ENCODE results near the gene EPB41L2.
"Not testable (repeated sequence)": the region's sequence is repeated elsewhere in the genome, so short reads cannot be mapped to it uniquely, and the experiment has no call there.

The EPB41L2 gene

DNA sequence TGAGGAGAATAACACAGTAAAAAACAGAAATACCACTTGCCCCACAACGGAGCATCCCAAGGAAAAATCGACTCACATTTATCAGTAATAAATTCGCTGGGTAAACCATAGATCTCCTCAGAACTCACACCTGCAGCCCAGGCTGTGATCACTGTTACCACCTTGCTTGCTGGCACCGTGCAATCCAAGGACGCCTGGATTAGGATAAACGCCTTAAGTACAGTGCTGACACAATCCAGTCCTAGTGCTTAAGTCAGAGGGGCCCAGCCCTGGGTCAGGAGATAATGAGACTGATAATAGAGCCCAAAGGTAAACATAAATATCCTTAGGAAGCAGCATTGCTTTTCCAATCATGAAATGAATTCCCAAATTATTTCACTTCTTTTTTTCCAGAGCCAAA lies 62.5 kb downstream of the EPB41L2 start:
- H3K36me3 ChIP-seq (ENCODE audit: control insufficient read depth, insufficient read depth, low read length) = no peaks in the 10 kb centered on the region
- peaks cover 20% of the 10 kb centered on the region for H3K4me1 ChIP-seq (ENCODE audit: control insufficient read depth, insufficient read depth, low read length)
- no peaks in the 10 kb centered on the region for H3K9me3 ChIP-seq (ENCODE audit: control insufficient read depth, insufficient read depth, low read length)
- no peak overlapping the region for H3K4me3 ChIP-seq (ENCODE audit: low read depth, low read length)
- H3K9ac ChIP-seq (ENCODE audit: low read depth, low read length) = no peak overlapping the region
- no peaks in the 10 kb centered on the region for H3K27me3 ChIP-seq (ENCODE audit: control insufficient read depth, insufficient read depth, low read length)

DNA sequence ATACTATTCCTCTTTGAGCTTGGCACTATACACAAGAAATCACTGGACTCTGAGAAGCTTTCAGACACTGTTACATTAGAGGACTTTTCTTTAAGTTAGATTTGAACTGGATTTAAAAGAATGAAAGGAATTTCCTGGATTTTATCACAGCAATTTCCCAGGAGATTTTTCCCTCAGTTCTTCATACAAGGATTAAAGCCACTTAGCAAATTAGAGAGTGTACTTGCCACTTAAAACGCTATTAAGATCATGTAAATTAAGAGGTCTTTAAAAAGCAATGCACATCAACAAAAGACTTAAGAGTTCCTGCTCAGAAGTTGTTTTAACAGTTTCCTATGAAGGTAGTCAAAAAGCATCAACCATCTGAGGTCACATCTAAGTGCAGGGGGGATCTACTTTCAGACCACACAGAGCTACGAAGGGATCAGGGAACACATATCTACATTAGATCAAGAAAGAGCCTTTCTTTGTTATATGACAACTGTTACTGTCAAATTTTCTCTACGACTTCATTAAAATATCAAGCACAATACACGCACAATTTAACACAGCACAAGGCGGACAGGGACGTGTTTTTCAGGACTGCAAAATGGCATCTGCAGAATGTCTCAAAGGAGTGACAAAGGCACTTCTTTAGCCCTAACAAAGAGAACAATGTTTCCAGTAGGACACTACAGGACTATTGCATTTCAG lies 65.8 kb downstream of the EPB41L2 start:
- H3K9ac ChIP-seq (ENCODE audit: low read depth, low read length) = no peak overlapping the region
- H3K27me3 ChIP-seq (ENCODE audit: control insufficient read depth, insufficient read depth, low read length) = no peaks in the 10 kb centered on the region
- no peaks in the 10 kb centered on the region for H3K36me3 ChIP-seq (ENCODE audit: control insufficient read depth, insufficient read depth, low read length)
- H3K9me3 ChIP-seq (ENCODE audit: control insufficient read depth, insufficient read depth, low read length) = no peaks in the 10 kb centered on the region
- no peak overlapping the region for H3K4me3 ChIP-seq (ENCODE audit: low read depth, low read length)
- peaks cover 17% of the 10 kb centered on the region for H3K4me1 ChIP-seq (ENCODE audit: control insufficient read depth, insufficient read depth, low read length)

DNA sequence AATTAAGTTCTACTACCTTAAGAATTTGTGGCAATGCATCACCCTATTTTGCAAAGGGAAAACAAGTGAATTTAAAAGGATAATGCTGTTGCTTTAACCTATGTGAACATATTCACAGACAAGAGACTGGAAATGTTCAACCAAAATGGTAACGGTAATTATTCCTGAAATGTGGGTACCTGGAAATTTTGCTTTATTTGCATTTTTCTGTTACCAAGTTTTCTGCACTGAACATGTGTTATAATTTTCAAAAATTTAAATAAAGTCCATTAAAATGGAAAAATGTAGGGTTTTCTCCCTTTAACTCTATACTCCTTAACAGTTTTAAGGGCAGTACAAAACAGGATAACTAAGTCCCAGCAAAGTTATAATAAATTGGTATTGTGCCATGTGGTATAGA lies 66.4 kb downstream of the EPB41L2 start:
- H3K36me3 ChIP-seq (ENCODE audit: control insufficient read depth, insufficient read depth, low read length) = no peaks in the 10 kb centered on the region
- H3K4me1 ChIP-seq (ENCODE audit: control insufficient read depth, insufficient read depth, low read length) = peaks cover 15% of the 10 kb centered on the region
- H3K9ac ChIP-seq (ENCODE audit: low read depth, low read length) = no peak overlapping the region
- no peaks in the 10 kb centered on the region for H3K9me3 ChIP-seq (ENCODE audit: control insufficient read depth, insufficient read depth, low read length)
- H3K4me3 ChIP-seq (ENCODE audit: low read depth, low read length) = no peak overlapping the region
- no peaks in the 10 kb centered on the region for H3K27me3 ChIP-seq (ENCODE audit: control insufficient read depth, insufficient read depth, low read length)

DNA sequence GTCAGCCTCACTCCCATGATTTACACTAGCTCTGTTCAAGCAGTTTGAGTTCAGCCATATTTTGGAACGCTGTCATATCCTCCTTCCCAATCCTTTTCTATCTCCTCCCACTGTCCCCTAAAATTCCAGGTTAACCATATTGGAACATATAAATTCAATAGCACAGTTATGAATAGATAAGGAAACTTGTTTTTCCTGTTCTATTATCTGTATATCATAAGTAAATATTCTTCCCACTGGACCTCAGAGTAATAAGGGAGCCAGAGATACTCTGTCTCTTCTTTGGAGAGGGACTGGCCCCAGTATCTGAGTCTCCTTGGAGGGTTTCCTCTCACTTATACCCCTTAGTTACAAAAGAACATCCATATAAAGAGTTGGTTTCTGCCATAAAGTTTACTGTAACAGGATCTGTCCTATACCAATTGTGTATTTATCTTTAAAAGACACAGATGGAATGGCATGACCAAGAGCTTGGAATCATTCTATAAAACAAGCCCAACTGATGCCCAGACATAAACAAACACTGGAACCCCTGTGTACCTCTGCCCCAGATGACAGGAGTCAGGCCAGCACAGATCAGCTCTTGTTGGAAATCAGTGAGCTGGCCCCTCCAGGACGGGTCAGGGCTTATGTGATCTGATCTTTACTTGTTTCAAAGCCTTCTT lies 67.1 kb downstream of the EPB41L2 start:
- Histone ChIP-seq H3K27me3 (ENCODE audit: control insufficient read depth, insufficient read depth, low read length) (no peaks in the 10 kb centered on the region), H3K4me3 (ENCODE audit: low read depth, low read length) (no peak overlapping the region), H3K9me3 (ENCODE audit: control insufficient read depth, insufficient read depth, low read length) (no peaks in the 10 kb centered on the region), H3K9ac (ENCODE audit: low read depth, low read length) (no peak overlapping the region), H3K36me3 (ENCODE audit: control insufficient read depth, insufficient read depth, low read length) (no peaks in the 10 kb centered on the region), H3K4me1 (ENCODE audit: control insufficient read depth, insufficient read depth, low read length) (peaks cover 15% of the 10 kb centered on the region)

DNA sequence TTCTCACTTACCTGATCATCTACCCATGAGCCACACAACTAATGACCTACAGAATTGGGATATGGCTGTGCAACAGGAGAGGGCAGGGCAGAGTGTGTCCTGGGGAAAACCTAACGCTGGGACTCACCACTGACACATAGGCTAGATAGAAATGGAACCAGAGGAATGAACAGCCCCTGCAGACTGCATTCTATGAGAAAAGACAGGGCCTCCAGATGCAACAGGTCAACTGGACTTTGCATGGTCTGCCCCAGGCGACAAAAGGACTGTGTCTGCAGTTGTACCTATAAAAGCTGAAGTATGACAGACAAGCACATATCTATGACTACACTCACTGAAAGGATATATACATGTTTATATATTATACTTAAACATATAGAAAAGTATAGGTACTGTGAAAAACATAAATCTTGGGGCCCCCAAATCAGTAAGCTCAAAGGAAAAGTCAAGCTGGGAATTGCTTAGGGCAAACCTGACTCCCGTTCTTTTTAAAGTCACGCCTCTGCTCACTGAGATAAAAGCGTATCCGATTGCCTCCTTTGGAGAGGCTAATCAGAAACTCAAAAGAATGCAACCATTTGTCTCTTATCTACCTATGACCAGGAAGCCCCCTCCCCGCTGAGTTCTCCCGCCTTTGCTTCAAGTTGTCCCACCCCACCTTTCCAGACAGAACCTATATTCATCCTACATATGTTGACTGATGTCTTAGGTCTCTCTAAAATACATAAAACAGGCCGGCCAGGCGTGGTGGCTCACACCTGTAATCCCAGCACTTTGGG lies 68.5 kb downstream of the EPB41L2 start:
- H3K9ac ChIP-seq (ENCODE audit: low read depth, low read length) = no peak overlapping the region
- no peaks in the 10 kb centered on the region for H3K9me3 ChIP-seq (ENCODE audit: control insufficient read depth, insufficient read depth, low read length)
- no peaks in the 10 kb centered on the region for H3K27me3 ChIP-seq (ENCODE audit: control insufficient read depth, insufficient read depth, low read length)
- H3K4me3 ChIP-seq (ENCODE audit: low read depth, low read length) = no peak overlapping the region
- no peaks in the 10 kb centered on the region for H3K36me3 ChIP-seq (ENCODE audit: control insufficient read depth, insufficient read depth, low read length)
- H3K4me1 ChIP-seq (ENCODE audit: control insufficient read depth, insufficient read depth, low read length) = peaks cover 15% of the 10 kb centered on the region

DNA sequence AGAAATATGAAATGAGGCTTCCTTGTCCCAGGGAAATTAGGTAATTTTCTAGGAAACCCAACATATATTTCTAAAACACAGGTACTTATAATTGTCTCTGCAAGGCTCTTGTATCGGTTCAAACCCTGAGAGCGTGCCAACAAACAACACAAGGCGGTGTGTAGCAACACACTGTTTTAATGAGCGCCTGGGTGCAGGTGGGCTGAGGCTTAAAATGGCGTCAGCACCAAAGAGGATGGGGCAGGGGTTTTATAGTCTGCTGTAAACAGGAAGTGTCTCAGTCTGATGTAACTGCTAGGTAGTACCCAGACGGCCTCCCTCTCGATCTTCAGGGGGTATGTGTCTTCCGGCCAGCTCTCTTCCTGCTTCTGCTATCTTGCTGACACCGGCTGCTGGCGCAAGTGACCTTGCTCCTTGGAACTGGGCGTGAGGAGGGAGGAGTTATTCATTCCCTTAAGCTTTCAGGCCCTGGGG lies 69.7 kb downstream of the EPB41L2 start:
- H3K27me3 ChIP-seq (ENCODE audit: control insufficient read depth, insufficient read depth, low read length) = no peaks in the 10 kb centered on the region
- no peak overlapping the region for H3K4me3 ChIP-seq (ENCODE audit: low read depth, low read length)
- H3K9ac ChIP-seq (ENCODE audit: low read depth, low read length) = no peak overlapping the region
- H3K36me3 ChIP-seq (ENCODE audit: control insufficient read depth, insufficient read depth, low read length) = no peaks in the 10 kb centered on the region
- peaks cover 15% of the 10 kb centered on the region for H3K4me1 ChIP-seq (ENCODE audit: control insufficient read depth, insufficient read depth, low read length)
- H3K9me3 ChIP-seq (ENCODE audit: control insufficient read depth, insufficient read depth, low read length) = no peaks in the 10 kb centered on the region

DNA sequence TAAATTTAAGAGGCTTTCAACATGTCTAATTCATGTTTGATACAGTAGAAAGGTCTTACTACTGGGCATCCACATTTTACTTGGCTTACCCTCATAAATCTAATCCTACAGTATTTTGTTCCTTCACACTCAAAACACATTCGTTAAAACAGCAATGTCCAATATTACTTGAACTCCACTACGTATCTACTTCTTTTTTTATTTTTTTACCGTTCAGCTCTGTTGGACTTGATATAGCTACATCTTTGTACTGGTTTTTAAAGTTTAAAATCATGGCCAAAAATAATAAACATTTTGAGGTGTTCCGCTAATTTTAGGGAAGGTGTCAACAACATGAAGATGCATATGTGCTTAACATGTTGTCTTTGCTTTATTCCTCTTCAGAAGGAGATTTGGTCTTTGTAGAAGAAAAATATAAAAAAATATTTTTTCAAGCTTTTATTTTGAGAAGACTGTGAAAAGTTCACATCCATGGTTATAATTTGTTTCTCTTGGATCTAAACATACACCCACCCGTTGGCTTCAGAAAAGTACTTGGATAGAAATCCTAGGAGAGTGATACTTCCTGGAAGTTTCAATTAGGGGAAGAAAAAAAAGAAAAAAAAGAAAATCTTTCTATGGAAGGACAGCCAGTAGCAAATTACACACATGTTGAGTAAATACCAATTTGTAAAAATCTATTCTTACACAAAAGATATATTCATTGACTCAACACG lies 71.5 kb downstream of the EPB41L2 start:
- H3K4me3 ChIP-seq (ENCODE audit: low read depth, low read length) = no peak overlapping the region
- no peaks in the 10 kb centered on the region for H3K27me3 ChIP-seq (ENCODE audit: control insufficient read depth, insufficient read depth, low read length)
- no peak overlapping the region for H3K9ac ChIP-seq (ENCODE audit: low read depth, low read length)
- H3K9me3 ChIP-seq (ENCODE audit: control insufficient read depth, insufficient read depth, low read length) = no peaks in the 10 kb centered on the region
- peaks cover 6% of the 10 kb centered on the region for H3K4me1 ChIP-seq (ENCODE audit: control insufficient read depth, insufficient read depth, low read length)
- no peaks in the 10 kb centered on the region for H3K36me3 ChIP-seq (ENCODE audit: control insufficient read depth, insufficient read depth, low read length)

DNA sequence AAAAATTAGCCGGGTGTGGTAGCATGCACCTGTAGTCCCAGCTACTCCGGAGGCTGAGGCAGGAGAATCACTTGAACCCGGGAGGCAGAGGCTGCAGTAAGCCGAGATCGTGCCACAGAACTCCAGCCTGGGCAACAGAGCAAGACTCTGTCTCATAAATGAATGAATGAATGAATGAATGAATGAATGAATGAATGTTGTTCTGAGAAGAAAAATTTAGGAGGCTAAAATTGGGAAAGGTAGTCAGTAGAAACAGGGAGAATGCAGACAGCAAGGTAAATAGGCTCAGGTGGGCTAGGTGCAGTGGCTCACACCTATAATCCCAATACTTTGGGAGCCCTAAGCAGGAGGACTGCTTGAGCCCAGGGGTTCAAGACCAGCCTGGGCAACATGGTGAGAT lies 75.5 kb downstream of the EPB41L2 start:
- H3K4me1 ChIP-seq (ENCODE audit: control insufficient read depth, insufficient read depth, low read length); H3K9me3 ChIP-seq (ENCODE audit: control insufficient read depth, insufficient read depth, low read length); H3K4me3 ChIP-seq (ENCODE audit: low read depth, low read length); H3K9ac ChIP-seq (ENCODE audit: low read depth, low read length); H3K36me3 ChIP-seq (ENCODE audit: control insufficient read depth, insufficient read depth, low read length); H3K27me3 ChIP-seq (ENCODE audit: control insufficient read depth, insufficient read depth, low read length): not testable (repeated sequence)

DNA sequence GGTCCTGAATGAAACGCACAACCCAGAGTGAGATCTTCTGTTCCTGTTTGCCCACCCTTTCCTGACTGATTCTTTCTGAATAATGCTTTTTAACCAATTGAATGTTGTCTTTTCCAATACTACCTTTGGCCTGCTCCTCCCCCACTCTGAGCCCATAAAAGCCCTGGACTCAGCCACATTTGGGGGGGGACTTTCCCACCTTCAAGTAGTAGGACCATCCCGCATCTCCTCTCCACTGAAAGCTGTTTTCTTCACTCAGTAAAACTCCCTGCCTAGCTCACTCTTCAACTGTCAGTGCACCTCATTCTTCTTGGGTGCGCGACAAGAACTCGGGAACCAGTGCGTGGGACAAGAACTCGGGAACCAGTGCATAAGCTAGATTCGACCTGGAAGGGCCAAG lies 77.9 kb downstream of the EPB41L2 start:
- Histone ChIP-seq H3K4me3 (ENCODE audit: low read depth, low read length) (no peak overlapping the region), H3K9me3 (ENCODE audit: control insufficient read depth, insufficient read depth, low read length) (no peaks in the 10 kb centered on the region)

DNA sequence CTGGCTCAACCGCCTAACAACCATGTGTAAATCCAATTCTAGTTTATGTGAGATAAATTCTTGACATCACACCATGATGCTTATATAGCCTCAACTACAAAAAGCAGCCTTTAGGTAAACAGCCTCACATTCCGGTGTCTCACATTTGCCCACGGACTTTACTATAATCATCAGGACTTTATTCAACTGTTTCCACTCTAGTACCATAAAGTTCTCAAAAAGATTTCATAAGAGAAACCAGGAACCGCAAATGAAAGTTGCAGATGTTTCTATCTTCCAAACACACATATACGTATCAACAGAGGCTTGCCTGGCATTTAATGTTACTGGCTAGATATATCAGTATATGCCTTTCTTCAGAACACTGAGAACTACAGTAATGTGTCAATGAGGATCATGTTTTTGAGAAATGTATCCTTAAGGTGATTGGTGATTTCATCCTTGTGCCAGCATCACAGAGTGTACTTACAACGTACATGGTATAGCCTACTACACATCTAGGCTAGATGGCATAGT lies 80.0 kb downstream of the EPB41L2 start:
- Histone ChIP-seq H3K27me3 (ENCODE audit: control insufficient read depth, insufficient read depth, low read length) (no peaks in the 10 kb centered on the region), H3K36me3 (ENCODE audit: control insufficient read depth, insufficient read depth, low read length) (no peaks in the 10 kb centered on the region), H3K4me1 (ENCODE audit: control insufficient read depth, insufficient read depth, low read length) (peaks cover 3% of the 10 kb centered on the region), H3K4me3 (ENCODE audit: low read depth, low read length) (no peak overlapping the region), H3K9me3 (ENCODE audit: control insufficient read depth, insufficient read depth, low read length) (no peaks in the 10 kb centered on the region), H3K9ac (ENCODE audit: low read depth, low read length) (no peak overlapping the region)

More for the DNA sequence above, 77.9 kb downstream of the EPB41L2 start:
- no peaks in the 10 kb centered on the region for H3K36me3 ChIP-seq (ENCODE audit: control insufficient read depth, insufficient read depth, low read length)
- H3K9ac ChIP-seq (ENCODE audit: low read depth, low read length) = no peak overlapping the region
- peaks cover 3% of the 10 kb centered on the region for H3K4me1 ChIP-seq (ENCODE audit: control insufficient read depth, insufficient read depth, low read length)
- no peaks in the 10 kb centered on the region for H3K27me3 ChIP-seq (ENCODE audit: control insufficient read depth, insufficient read depth, low read length)

DNA sequence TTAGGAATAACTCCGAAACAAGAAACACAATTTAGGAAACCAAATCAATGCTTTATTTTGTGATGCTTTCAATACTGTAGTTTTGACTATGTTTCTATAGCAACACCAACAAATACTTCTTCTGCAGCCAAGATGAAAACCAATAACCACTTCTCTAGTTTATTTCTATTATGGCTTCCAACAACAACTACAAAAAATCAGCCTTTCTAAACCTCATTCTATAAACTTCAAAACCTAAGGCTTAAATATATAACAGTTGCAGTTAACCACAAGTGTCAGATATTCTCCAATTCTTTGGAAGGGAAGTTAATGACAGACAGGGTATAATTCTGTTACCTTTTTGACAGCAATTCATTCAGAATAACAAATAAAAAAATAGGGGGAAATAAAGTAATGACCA lies 80.9 kb downstream of the EPB41L2 start:
- Histone ChIP-seq H3K9ac (ENCODE audit: low read depth, low read length) (no peak overlapping the region), H3K36me3 (ENCODE audit: control insufficient read depth, insufficient read depth, low read length) (no peaks in the 10 kb centered on the region), H3K9me3 (ENCODE audit: control insufficient read depth, insufficient read depth, low read length) (no peaks in the 10 kb centered on the region), H3K4me3 (ENCODE audit: low read depth, low read length) (no peak overlapping the region), H3K27me3 (ENCODE audit: control insufficient read depth, insufficient read depth, low read length) (no peaks in the 10 kb centered on the region), H3K4me1 (ENCODE audit: control insufficient read depth, insufficient read depth, low read length) (peaks cover 3% of the 10 kb centered on the region)
